ENCODE results near the gene CSF2RB.

DNA sequence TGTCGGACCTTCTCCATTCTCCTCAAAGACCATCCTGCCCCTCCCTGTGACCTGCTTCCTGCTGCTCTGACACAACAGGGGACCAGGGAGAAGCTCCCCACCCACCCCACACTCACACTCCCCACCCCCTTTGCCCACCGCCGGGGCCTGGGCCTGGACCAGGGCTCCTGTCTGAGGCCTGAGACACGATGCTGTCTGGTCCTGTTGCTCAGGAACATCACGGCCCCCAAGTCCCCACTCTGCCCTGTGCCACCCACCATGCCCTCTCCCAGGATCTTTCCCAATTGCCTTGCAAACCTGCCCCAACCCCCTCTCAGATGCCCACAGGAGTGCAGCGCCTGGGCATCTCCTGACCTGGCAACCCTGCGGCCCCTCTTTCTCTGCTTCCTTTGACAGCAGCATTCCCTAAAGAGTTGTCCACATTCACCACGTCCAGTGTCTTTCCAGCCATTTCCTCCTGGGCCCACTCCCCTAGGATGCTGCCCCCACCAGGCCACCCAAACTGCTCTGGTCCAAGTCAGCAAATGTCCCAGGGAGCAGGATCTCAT, 10.8 kb downstream of the CSF2RB start:
- TF ChIP-seq, protein P1, sequence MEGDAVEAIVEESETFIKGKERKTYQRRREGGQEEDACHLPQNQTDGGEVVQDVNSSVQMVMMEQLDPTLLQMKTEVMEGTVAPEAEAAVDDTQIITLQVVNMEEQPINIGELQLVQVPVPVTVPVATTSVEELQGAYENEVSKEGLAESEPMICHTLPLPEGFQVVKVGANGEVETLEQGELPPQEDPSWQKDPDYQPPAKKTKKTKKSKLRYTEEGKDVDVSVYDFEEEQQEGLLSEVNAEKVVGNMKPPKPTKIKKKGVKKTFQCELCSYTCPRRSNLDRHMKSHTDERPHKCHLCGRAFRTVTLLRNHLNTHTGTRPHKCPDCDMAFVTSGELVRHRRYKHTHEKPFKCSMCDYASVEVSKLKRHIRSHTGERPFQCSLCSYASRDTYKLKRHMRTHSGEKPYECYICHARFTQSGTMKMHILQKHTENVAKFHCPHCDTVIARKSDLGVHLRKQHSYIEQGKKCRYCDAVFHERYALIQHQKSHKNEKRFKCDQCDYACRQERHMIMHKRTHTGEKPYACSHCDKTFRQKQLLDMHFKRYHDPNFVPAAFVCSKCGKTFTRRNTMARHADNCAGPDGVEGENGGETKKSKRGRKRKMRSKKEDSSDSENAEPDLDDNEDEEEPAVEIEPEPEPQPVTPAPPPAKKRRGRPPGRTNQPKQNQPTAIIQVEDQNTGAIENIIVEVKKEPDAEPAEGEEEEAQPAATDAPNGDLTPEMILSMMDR (IDR thresholded peaks at IDR 0.05), result no peak
- no peak for TF ChIP-seq POLR2A (IDR thresholded peaks at IDR 0.05)
